AG04449 (cell line): ENCODE measurements around the gene CALML6.

ENCODE experiments used
- CTCF ChIA-PET: fragments of 350-600 bp; formaldehyde crosslinking; extraction: SDS; loops from one replicate; lab custom pipeline; 2021; ENCODE audit warnings: antibody characterized with exemption; lab: Yijun Ruan, JAX
- POLR2A ChIA-PET: fragments of 400-600, 350-600 bp; formaldehyde crosslinking; extraction: SDS; loops from one replicate; lab custom pipeline; 2020; ENCODE audit warnings: antibody characterized with exemption, inconsistent platforms; lab: Yijun Ruan, JAX
- DNase-seq: peaks from one replicate; pipeline ENCODE4 v3.0.0-alpha.2; 2010; ENCODE audit warnings: low read depth, low spot score
- H3K4me3 ChIP-seq: 2 replicates; pipeline ENCODE4 v1.5.1; 2011; ENCODE audit warnings: low read depth, mild to moderate bottlenecking, control low read depth, low read length
- CTCF ChIP-seq: IDR thresholded peaks from one replicate; pipeline ENCODE4 v1.5.1; 2011; ENCODE audit warnings: mild to moderate bottlenecking, moderate library complexity, low read length, control low read depth, inconsistent platforms; ENCODE audit not compliant: insufficient read depth; ENCODE audit errors: missing control alignments

The CALML6 gene

GRCh38 chr1:1907098-1907736 is 7.8 kb upstream of the CALML6 start:
- CTCF ChIA-PET, result interaction anchor here (0.5 to 5.1 kb wide), 14 partner anchors 10 to 261 kb away, joined by 3 to 75 read pairs (median 10); no protein-coding TSS in a partner anchor
- H3K4me3 ChIP-seq, result no peak overlapping the region
- POLR2A ChIA-PET, result no interaction called here
- DNase-seq, result no peak
- no peak for TF ChIP-seq CTCF

GRCh38 chr1:1908506-1908791 is 6.6 kb upstream of the CALML6 start:
- no peak for TF ChIP-seq CTCF
- peak overlapping the region; percentile 74 for H3K4me3 ChIP-seq
- DNase-seq, result no peak
- POLR2A ChIA-PET, result interaction anchor here (1.0 to 1.5 kb wide), 2 partner anchors 17 to 50 kb away, joined by 4 read pairs; no protein-coding TSS in a partner anchor
- CTCF ChIA-PET, result interaction anchor here (0.6 to 5.1 kb wide), 20 partner anchors 9 to 184 kb away, joined by 3 to 75 read pairs (median 4); partner anchors contain the start of genes CDK11A and NADK

GRCh38 chr1:1910033-1910465 is 5.0 kb upstream of the CALML6 start:
- ChIA-PET POLR2A (interaction anchor here (1.5 kb wide), 1 partner anchor 18 kb away, joined by 4 read pairs; no protein-coding TSS in a partner anchor), CTCF (interaction anchor here (1.4 to 5.1 kb wide), 5 partner anchors 13 to 135 kb away, joined by 4 to 75 read pairs (median 9); no protein-coding TSS in a partner anchor)
- no peak for DNase-seq
- no peak for TF ChIP-seq CTCF
- peak overlapping the region; percentile 57 for H3K4me3 ChIP-seq

- CTCF ChIA-PET, result interaction anchor here (0.8 kb wide), 2 partner anchors 50 to 134 kb away, joined by 3 read pairs; no protein-coding TSS in a partner anchor
- POLR2A ChIA-PET, result no interaction called here
- H3K4me3 ChIP-seq, result no peak overlapping the region
- DNase-seq, result no peak
- no peak for TF ChIP-seq CTCF
Observed at GRCh38 chr1:1910651-1911331, 4.3 kb upstream of the CALML6 start.

GRCh38 chr1:1911350-1912041 is 3.6 kb upstream of the CALML6 start:
- ChIA-PET POLR2A (no interaction called here), CTCF (interaction anchor here (0.8 kb wide), 2 partner anchors 49 to 133 kb away, joined by 3 read pairs; no protein-coding TSS in a partner anchor)
- TF ChIP-seq CTCF, result no peak
- DNase-seq, result no peak
- no peak overlapping the region for H3K4me3 ChIP-seq
